NB4 (cell line): ENCODE measurements around the gene UBXN1.

ENCODE experiments used
- DNase-seq: peaks from one replicate; pipeline ENCODE4 v3.0.0; 2010; ENCODE audit warnings: low read depth
- H3K4me3 ChIP-seq: one replicate; pipeline ENCODE4 v1.5.1; 2011; ENCODE audit warnings: mild to moderate bottlenecking, low read depth, low read length, moderate library complexity
- MYC ChIP-seq: IDR thresholded peaks from 2 replicates; pipeline ENCODE4 v1.6.1; 2011; ENCODE audit warnings: low read depth, low read length
- POLR2A ChIP-seq: IDR thresholded peaks from 2 replicates; pipeline ENCODE4 v1.6.1; 2011; ENCODE audit warnings: mild to moderate bottlenecking; ENCODE audit not compliant: insufficient read length; ENCODE audit errors: extremely low read depth
- TF ChIP-seq, protein P1 (sequence below): IDR thresholded peaks from 2 replicates; pipeline ENCODE4 v1.6.1; 2011; ENCODE audit warnings: low read depth, low read length
- TF ChIP-seq, protein P2 (sequence below): IDR thresholded peaks from one replicate; pipeline ENCODE4 v1.5.1; 2012; ENCODE audit warnings: low read depth, low read length

The UBXN1 gene, protein sequence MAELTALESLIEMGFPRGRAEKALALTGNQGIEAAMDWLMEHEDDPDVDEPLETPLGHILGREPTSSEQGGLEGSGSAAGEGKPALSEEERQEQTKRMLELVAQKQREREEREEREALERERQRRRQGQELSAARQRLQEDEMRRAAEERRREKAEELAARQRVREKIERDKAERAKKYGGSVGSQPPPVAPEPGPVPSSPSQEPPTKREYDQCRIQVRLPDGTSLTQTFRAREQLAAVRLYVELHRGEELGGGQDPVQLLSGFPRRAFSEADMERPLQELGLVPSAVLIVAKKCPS

DNA sequence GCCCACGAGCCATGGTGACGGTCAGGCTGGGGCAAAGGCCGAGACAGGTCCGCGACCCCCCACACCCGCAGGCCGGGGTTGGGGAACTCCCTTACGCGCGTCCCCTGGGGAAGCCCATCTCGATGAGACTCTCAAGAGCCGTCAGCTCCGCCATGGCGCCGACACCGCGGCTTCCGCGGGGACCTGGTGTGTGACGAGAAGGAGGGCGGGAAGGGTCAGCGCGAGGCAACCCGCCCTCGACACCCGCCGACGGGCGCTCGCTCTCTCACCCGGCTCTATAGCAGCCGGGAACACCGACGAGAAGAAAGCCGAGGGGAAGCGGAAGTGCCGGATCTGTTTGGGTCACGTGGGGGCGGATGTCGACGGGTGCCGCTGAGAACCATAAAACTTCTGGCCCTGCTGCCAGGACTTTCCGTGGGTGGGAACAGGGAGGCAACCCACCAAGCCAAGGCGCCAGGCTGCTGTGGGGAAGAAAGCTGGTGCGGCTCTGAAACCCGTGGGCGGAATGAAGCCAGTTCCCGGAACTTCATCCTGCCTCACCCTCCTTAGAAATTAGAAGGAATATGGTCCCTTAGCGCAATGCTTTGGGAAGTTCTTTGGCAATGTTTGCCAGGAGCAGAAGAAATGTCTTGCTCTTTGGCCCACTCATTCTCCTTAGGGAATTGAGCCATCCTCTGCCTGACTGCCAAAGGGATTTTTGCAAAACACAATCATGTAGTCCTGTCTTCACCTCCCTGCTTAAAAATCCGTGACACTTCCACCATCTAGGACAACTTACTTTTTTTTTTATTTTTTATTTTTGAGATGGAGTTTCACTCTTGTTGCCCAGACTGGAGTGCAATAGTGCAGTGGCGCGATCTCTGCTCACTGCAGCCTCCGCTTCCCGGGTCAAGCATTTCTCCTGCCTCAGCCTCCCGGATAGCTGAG lies at the start of gene UBXN1:
Gene UBXN1 (minus strand): TSS at position 304 of the 927 bp plus-strand sequence. CDS start 150 bp downstream, at position 154.
- peak; percentile 76 for TF ChIP-seq POLR2A
- TF ChIP-seq, protein P1, sequence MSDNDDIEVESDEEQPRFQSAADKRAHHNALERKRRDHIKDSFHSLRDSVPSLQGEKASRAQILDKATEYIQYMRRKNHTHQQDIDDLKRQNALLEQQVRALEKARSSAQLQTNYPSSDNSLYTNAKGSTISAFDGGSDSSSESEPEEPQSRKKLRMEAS = peak; percentile 97
- peak; percentile 71 for TF ChIP-seq MYC
- TF ChIP-seq, protein P2, sequence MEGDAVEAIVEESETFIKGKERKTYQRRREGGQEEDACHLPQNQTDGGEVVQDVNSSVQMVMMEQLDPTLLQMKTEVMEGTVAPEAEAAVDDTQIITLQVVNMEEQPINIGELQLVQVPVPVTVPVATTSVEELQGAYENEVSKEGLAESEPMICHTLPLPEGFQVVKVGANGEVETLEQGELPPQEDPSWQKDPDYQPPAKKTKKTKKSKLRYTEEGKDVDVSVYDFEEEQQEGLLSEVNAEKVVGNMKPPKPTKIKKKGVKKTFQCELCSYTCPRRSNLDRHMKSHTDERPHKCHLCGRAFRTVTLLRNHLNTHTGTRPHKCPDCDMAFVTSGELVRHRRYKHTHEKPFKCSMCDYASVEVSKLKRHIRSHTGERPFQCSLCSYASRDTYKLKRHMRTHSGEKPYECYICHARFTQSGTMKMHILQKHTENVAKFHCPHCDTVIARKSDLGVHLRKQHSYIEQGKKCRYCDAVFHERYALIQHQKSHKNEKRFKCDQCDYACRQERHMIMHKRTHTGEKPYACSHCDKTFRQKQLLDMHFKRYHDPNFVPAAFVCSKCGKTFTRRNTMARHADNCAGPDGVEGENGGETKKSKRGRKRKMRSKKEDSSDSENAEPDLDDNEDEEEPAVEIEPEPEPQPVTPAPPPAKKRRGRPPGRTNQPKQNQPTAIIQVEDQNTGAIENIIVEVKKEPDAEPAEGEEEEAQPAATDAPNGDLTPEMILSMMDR = no peak
- peak within 1 kb of the TSS; percentile 89 for H3K4me3 ChIP-seq
- peak; percentile 96 for DNase-seq

DNA sequence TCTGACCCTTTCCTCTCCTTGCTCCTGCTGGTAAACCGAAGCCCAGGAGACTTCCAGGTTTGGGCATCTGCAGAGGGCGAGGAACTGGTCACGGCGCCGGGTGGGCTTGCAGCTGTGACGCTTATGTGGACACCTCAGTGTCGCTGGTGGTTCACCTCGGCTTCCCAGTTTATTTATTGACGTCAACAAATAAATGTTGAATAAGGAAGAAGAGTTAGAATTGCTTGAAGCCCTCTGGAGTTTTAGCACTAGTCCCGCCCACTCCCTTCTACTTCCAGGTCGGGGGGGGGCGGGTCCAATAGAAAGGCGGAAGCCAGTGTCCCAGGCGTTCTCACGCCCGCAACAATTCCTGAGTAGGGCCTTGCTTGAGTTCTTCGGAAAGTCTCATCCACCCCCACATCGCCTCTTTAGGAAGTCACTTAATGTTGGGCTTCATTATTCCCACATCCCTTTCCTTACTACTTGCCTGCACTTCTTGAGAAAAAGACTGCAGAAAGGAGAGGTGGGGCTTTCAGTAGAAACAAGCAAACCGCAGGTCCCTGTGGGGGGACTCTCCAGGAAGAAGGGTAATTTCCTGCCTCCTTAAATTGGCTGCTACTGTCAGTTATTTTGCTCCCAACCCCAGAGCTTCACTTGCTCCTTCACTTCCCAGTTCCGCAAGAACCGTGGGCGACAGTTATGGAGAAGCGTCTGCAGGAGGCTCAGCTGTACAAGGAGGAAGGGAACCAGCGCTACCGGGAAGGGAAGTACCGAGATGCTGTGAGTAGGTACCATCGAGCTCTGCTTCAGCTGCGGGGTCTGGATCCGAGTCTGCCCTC lies 49.5 kb upstream of the UBXN1 start, which contains the start of gene TTC9C:
Gene TTC9C (plus strand): TSS at position 316 of the 818 bp plus-strand sequence. CDS start 363 bp downstream, at position 679.
- TF ChIP-seq POLR2A = peak; percentile 54
- TF ChIP-seq, protein P1 = peak; percentile 9; the same call in 1 of the 2 replicates
- TF ChIP-seq MYC = no peak; the same call in 1 of the 2 replicates
- H3K4me3 ChIP-seq = peak within 1 kb of the TSS; percentile 98
- DNase-seq = peak; percentile 94

DNA sequence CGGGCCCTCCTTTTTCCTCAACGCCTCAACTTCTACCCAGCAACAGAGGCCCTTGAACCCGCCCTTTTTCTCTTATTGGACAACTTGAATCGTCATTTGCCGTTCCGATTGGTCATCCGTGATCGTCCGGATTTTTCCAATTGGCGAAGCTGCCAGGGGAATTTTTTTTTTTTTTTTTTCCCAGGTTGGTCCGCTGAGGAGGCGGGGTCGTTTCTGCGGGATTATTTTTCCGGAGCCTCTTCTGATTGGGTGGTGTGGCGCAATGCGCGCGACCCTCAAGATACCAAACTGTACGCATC lies 48.9 kb upstream of the UBXN1 start:
- H3K4me3 ChIP-seq = peak overlapping the region; percentile 98
- DNase-seq = peak; percentile 98
- no peak for TF ChIP-seq POLR2A

DNA sequence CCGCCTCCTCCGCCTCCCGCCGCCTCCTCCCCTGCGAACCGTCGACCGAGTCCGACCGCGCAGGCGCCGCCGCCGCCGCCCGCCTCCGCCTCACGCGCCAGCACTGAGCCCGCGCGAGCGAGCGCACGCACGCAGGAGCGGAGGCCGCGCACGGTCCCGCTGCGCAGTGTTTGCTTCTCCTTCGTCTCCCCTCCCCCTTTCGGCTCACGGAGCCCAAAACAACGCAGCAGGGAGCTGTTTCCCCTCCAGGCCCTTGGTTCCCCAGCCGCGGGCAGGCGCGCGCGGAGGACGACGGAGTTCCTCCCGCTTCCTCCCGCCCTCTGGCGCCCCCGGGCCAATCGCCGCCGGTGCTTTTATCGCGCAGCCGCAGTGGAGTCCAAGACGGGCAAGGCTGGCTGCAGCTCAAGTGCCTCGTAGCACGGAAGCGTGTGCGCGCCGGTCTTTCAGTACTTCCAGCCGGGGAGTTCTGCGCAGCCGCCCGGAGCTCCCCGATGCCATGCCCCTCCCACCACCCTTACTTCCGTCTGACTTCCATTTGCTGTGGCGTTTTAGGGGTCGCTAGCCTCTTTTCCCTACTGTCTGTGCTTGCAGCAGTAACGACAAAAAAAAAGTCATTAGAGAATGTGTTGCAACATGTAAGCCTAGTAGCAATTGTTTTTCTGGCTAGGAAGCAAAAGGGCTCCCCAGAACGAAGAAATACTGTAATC lies 48.4 kb upstream of the UBXN1 start, which contains the start of gene HNRNPUL2:
Gene HNRNPUL2 (minus strand): TSS at position 293 of the 707 bp plus-strand sequence. CDS start 301 bp downstream, outside the sequence.
- TF ChIP-seq, protein P2 = no peak
- peak; percentile 97 for TF ChIP-seq POLR2A
- TF ChIP-seq, protein P1 = peak; percentile 82
- TF ChIP-seq MYC = peak; percentile 88
- peak within 1 kb of the TSS; percentile 98 for H3K4me3 ChIP-seq
- peak; percentile 100 for DNase-seq

DNA sequence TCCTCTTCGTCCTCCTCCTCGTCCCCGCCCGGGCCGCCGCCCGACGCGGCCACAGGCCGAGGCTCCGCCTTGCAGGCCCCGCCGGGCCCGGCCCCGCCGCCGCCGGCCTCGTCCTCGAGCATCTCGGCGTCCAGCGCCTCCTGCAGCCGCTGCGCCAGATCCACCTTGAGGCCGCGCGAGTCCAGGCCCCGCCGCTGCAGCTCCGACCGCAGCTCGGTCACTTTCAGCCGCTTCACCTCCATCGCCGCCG lies 48.0 kb upstream of the UBXN1 start:
- H3K4me3 ChIP-seq = peak overlapping the region; percentile 66
- no peak for DNase-seq
- no peak for TF ChIP-seq POLR2A

DNA sequence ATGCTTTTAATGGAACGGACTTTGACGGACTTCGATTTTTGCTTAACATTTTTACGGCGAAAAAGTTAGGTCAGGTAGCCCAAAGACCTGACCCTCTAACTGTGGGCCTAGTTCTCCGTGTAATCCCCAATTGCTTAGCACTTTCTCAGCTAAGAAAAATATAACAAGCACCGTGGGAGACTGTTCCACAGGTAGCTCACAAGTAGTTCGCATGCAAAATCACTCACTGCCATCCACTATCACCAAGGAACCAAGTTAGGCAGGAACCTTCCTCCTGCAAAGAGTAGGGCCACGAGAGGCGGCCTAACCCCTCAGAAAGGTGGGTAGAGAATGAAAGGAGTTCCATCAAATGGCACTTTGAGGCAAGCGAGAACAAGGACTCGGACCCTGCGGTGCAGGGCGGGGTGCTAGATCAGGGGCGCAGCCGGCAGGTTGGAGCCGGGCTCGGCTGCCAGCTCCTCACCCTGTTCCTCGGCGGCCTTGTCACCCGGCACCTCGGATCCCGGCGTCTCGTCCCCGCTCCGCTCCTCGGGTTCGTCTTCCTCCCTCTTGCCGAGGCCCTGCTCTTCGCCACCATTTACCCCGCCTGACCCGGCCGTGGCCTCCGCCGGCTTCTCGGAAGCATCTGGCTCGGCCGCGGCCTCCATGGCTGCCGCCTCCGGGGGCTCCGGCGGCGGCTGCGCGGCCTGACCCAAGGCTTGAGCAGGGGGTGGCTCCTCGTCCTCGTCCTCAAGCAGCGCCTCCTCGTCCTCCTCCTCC lies 47.5 kb upstream of the UBXN1 start:
- no peak for TF ChIP-seq MYC
- TF ChIP-seq, protein P2 = no peak
- TF ChIP-seq, protein P1 = no peak
- peak overlapping the region; percentile 66 for H3K4me3 ChIP-seq
- no peak for DNase-seq
